Liver (tissue), 9 donors: Measurements from ENCODE around the gene DAPK1. TPM values are rescaled to one million over a fixed set of nuclear protein-coding genes. Genes with fewer than 3 reads are reported as not detected.
A peak's percentile ranks its signal among the peaks of the same experiment; 100 is the strongest.

Experiments
- DNase-seq: peaks from one replicate; pipeline ENCODE4 v3.0.0-alpha.2; 2017; ENCODE audit warnings: low spot score
- H3K27ac ChIP-seq, 2 donors: one replicate each; pipeline ENCODE4 v1.7.0; 2013; ENCODE audit warnings: inconsistent platforms in 2 of 2, low read length in 2 of 2, control low read depth in 1 of 2, low read depth in 1 of 2, mild to moderate bottlenecking in 1 of 2
- H3K27me3 ChIP-seq, 4 donors: one replicate each; pipeline versions ENCODE4 v1.6.1 to v1.7.0; 2013; ENCODE audit warnings: low read length in 3 of 4, inconsistent platforms in 1 of 4, mild to moderate bottlenecking in 1 of 4, moderate library complexity in 1 of 4; ENCODE audit not compliant: control insufficient read depth in 4 of 4, insufficient read depth in 4 of 4
- H3K36me3 ChIP-seq, 4 donors: one replicate each; pipeline versions ENCODE4 v1.6.1 to v1.7.0; 2013; ENCODE audit warnings: low read length in 3 of 4, mild to moderate bottlenecking in 3 of 4, low read depth in 1 of 4, moderate library complexity in 1 of 4; ENCODE audit not compliant: control insufficient read depth in 4 of 4, insufficient read depth in 3 of 4
- H3K4me1 ChIP-seq, 4 donors: one replicate each; pipeline versions ENCODE4 v1.6.1 to v1.7.0; 2013; ENCODE audit warnings: low read length in 3 of 4, mild to moderate bottlenecking in 3 of 4, moderate library complexity in 1 of 4; ENCODE audit not compliant: control insufficient read depth in 4 of 4, insufficient read depth in 4 of 4
- H3K4me3 ChIP-seq, 3 donors: one replicate each; pipeline versions ENCODE4 v1.6.1 to v1.7.0; 2013; ENCODE audit warnings: low read length in 3 of 3, control low read depth in 1 of 3, low read depth in 1 of 3, mild to moderate bottlenecking in 1 of 3
- H3K9ac ChIP-seq, 2 donors: one replicate each; pipeline ENCODE4 v1.7.0; 2013; ENCODE audit warnings: low read length in 2 of 2, mild to moderate bottlenecking in 2 of 2, moderate library complexity in 2 of 2, control low read depth in 1 of 2, low read depth in 1 of 2
- H3K9me3 ChIP-seq, 4 donors: one replicate each; pipeline versions ENCODE4 v1.6.1 to v1.7.0; 2013; ENCODE audit warnings: low read length in 3 of 4; ENCODE audit not compliant: control insufficient read depth in 4 of 4
- EGR1 ChIP-seq, 2 donors: IDR thresholded peaks; 2 replicates each; pipeline ENCODE4 v1.6.1; 2016 to 2018; ENCODE audit warnings: antibody characterized with exemption in 2 of 2, low read depth in 2 of 2
- FOXA1 ChIP-seq: IDR thresholded peaks from 2 replicates; pipeline ENCODE4 v1.6.1; 2016; ENCODE audit warnings: antibody characterized with exemption
- FOXA2 ChIP-seq: IDR thresholded peaks from 2 replicates; pipeline ENCODE4 v1.6.1; 2016; ENCODE audit warnings: antibody characterized with exemption
- GABPA ChIP-seq, 2 donors: IDR thresholded peaks in 1 of 2; conservative IDR thresholded peaks in 1 of 2; 2 replicates each; pipeline ENCODE4 v1.6.1; 2016; ENCODE audit warnings: antibody characterized with exemption in 2 of 2, mild to moderate bottlenecking in 1 of 2, moderate library complexity in 1 of 2
- HNF4A ChIP-seq, 2 donors: conservative IDR thresholded peaks; 2 replicates each; pipeline ENCODE4 v1.6.1; 2016; ENCODE audit warnings: antibody characterized with exemption in 2 of 2, mild to moderate bottlenecking in 2 of 2
- HNF4G ChIP-seq: IDR thresholded peaks from 2 replicates; pipeline ENCODE4 v1.6.1; 2016; ENCODE audit warnings: antibody characterized with exemption
- JUND ChIP-seq, 2 donors: IDR thresholded peaks; 2 replicates each; pipeline ENCODE4 v1.6.1; 2016; ENCODE audit warnings: antibody characterized with exemption in 2 of 2
- NR2F2 ChIP-seq: IDR thresholded peaks from 2 replicates; pipeline ENCODE4 v1.6.1; 2016; ENCODE audit warnings: antibody characterized with exemption
- RAD21 ChIP-seq, 2 donors: IDR thresholded peaks; 2 replicates each; pipeline ENCODE4 v1.6.1; 2016; ENCODE audit warnings: antibody characterized with exemption in 2 of 2, mild to moderate bottlenecking in 2 of 2
- RXRA ChIP-seq, 2 donors: IDR thresholded peaks; 2 replicates each; pipeline ENCODE4 v1.6.1; 2017 to 2018; ENCODE audit warnings: antibody characterized with exemption in 2 of 2, mild to moderate bottlenecking in 1 of 2
- SP1 ChIP-seq: IDR thresholded peaks from 2 replicates; pipeline ENCODE4 v1.6.1; 2018; ENCODE audit warnings: antibody characterized with exemption, mild to moderate bottlenecking
- TAF1 ChIP-seq: conservative IDR thresholded peaks from 2 replicates; pipeline ENCODE4 v1.6.1; 2016; ENCODE audit warnings: antibody characterized with exemption, mild to moderate bottlenecking
- YY1 ChIP-seq: IDR thresholded peaks from 2 replicates; pipeline ENCODE4 v1.6.1; 2016; ENCODE audit warnings: antibody characterized with exemption, mild to moderate bottlenecking
- WGBS: extraction: QIAGEN DNeasy Blood & Tissue Kit; methylation state at CpG from one replicate; pipeline ENCODE4 v1.1.7; 2013; 5-methylcytosine and 5-hydroxymethylcytosine counted together
- polyA plus RNA-seq, 2 donors: library from polyadenylated mRNA; stranded (reverse) in 1 of 2; unstranded in 1 of 2; fragments of 200-250 nt in 1 of 2; fragments of >200 nt in 1 of 2; fragmentation: Nextera tagmentation in 1 of 2; extraction: Ambion mirVana in 1 of 2; gene quantifications; one replicate each; pipeline versions ENCODE4 v1.2.1 to v1.2.3, GENCODE V29; 2013 to 2015
- total RNA-seq, 2 donors: library from RNA; depleted of rRNA; stranded (reverse); fragments of >200 nt; gene quantifications; one replicate each; pipeline ENCODE4 v1.2.3, GENCODE V29; 2014
- TF ChIP-seq, protein P1 (sequence below): fragments of 150-350 bp; IDR thresholded peaks from 2 replicates; pipeline ENCODE4 v1.5.1; 2017; ENCODE audit warnings: improper control_type of control experiment, low read depth, low read length; ENCODE audit not compliant: missing input control
- TF ChIP-seq, protein P2 (sequence below): IDR thresholded peaks from 2 replicates; pipeline ENCODE4 v1.6.1; 2016; ENCODE audit warnings: antibody characterized with exemption
- TF ChIP-seq, protein P3 (sequence below): IDR thresholded peaks from 2 replicates; pipeline ENCODE4 v1.6.1; 2016; ENCODE audit warnings: antibody characterized with exemption
- TF ChIP-seq, protein P4 (sequence below): IDR thresholded peaks from 2 replicates; pipeline ENCODE4 v1.6.1; 2016; ENCODE audit warnings: antibody characterized with exemption
- TF ChIP-seq, protein P5 (sequence below): IDR thresholded peaks from 2 replicates; pipeline ENCODE4 v1.6.1; 2016; ENCODE audit warnings: antibody characterized with exemption, mild to moderate bottlenecking
- donor health status: healthy.
- donor health status: healthy.
- donor health status: healthy.
- donor health status: healthy.
- donor health status: healthy.

Gene DAPK1
- total and polyA plus RNA-seq, 4 donors = 14.0 to 40.8 (median 21.8) TPM

DNA sequence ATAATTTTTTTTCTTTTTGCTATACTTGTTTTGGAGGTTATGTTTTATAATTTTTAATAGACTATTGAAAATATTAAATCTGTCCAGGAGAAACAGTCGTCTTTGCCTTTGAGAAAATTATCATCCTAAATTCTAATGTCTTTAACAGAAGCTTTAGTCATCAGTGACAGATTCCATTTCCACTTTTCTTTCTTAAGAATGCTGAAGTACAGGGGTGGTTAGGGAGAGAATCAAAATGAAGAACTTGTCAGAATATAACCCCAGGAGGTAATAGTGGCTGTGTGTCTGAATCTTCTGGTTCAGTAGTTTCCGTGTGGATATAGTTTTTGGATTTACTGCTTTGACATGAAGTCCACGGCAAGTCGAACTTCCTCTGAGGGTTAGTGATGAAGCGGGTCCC lies 111.8 kb downstream of the DAPK1 start:
- H3K27ac ChIP-seq = no peak overlapping the region
- DNase-seq = no peak
- H3K4me1 ChIP-seq = peaks cover 17 to 54% (median 48%) of the 10 kb centered on the region in 4 donors
- H3K27me3 ChIP-seq = no peaks in the 10 kb centered on the region
- H3K4me3 ChIP-seq = no peak overlapping the region
- H3K36me3 ChIP-seq = peaks cover 3 to 18% (median 12%) of the 10 kb centered on the region in 4 donors
- H3K9me3 ChIP-seq = no peaks in the 10 kb centered on the region
- 93% methylated on average over 5 of the region's 5 CpGs for WGBS
- TF ChIP-seq FOXA2 = no peak
- no peak for TF ChIP-seq NR2F2
- TF ChIP-seq, protein P1, sequence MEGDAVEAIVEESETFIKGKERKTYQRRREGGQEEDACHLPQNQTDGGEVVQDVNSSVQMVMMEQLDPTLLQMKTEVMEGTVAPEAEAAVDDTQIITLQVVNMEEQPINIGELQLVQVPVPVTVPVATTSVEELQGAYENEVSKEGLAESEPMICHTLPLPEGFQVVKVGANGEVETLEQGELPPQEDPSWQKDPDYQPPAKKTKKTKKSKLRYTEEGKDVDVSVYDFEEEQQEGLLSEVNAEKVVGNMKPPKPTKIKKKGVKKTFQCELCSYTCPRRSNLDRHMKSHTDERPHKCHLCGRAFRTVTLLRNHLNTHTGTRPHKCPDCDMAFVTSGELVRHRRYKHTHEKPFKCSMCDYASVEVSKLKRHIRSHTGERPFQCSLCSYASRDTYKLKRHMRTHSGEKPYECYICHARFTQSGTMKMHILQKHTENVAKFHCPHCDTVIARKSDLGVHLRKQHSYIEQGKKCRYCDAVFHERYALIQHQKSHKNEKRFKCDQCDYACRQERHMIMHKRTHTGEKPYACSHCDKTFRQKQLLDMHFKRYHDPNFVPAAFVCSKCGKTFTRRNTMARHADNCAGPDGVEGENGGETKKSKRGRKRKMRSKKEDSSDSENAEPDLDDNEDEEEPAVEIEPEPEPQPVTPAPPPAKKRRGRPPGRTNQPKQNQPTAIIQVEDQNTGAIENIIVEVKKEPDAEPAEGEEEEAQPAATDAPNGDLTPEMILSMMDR = no peak
- no peak for TF ChIP-seq HNF4G
- no peak for TF ChIP-seq GABPA (IDR thresholded peaks at IDR 0.05 in 1 of 2, conservative IDR thresholded peaks at IDR 0.05 in 1 of 2)
- TF ChIP-seq HNF4A (conservative IDR thresholded peaks at IDR 0.05) = no peak
- TF ChIP-seq, protein P2, sequence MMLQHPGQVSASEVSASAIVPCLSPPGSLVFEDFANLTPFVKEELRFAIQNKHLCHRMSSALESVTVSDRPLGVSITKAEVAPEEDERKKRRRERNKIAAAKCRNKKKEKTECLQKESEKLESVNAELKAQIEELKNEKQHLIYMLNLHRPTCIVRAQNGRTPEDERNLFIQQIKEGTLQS = no peak
- no peak for TF ChIP-seq RXRA (IDR thresholded peaks at IDR 0.05)
- TF ChIP-seq, protein P3, sequence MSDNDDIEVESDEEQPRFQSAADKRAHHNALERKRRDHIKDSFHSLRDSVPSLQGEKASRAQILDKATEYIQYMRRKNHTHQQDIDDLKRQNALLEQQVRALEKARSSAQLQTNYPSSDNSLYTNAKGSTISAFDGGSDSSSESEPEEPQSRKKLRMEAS = no peak
- no peak for TF ChIP-seq SP1
- no peak overlapping the region for H3K9ac ChIP-seq

DNA sequence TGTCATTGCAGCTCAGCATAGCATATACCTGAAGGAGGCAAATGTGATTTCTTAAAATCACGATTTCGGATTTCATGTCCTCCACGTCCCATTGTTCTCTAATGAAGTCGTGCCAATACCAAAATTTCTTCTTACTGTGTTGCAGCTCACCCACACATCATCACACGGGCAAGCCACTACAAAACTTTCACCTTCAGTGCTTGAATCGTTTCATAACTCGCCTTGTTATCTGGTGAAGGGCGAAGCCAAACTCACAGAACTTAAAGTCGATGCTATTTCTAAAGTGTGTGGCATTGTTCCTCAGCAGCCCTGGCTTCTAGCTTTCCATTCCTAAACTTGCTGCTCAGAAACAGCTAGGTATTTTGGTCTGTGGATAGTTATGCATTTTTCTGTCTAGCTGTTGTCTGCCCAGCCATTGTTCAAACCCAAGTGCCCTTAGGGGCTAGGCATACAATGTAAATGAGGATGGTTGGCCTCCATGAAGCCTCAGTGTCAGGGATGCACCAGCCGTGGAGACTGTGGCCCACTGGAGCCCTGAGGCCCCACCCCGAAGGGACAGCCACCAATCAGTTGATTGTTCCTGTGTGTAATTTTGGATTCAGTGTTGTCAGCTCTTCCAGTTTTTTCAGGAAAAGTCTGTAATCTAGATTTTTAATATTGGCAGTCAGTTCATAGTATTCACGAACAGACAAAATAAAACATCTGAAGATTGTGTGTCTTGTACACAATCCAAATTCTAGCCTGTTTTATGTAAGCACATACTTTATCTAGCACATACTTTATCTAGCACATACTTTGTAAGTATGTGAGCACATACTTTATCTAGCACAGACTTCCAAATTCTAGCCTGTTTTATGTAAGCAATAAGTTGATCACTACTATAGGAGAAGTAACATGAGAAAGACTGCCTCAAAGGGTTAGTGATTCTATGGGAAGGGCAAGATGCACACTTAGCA lies 112.8 kb downstream of the DAPK1 start:
- Histone ChIP-seq H3K9ac (no peak overlapping the region), H3K4me3 (no peak overlapping the region), H3K36me3 (peaks cover 0 to 14% (median 8%) of the 10 kb centered on the region in 4 donors), H3K9me3 (no peaks in the 10 kb centered on the region), H3K27ac (peak overlapping the region; percentile 5 to 39), H3K27me3 (no peaks in the 10 kb centered on the region), H3K4me1 (peaks cover 19 to 64% (median 56%) of the 10 kb centered on the region in 4 donors)
- DNase-seq = no peak
- TF ChIP-seq TAF1 (no peak), GABPA (IDR thresholded peaks at IDR 0.05 in 1 of 2, conservative IDR thresholded peaks at IDR 0.05 in 1 of 2) (no peak), JUND (IDR thresholded peaks at IDR 0.05) (no peak), RAD21 (IDR thresholded peaks at IDR 0.05) (no peak), EGR1 (IDR thresholded peaks at IDR 0.05; ENCODE audit: low read depth in 2 of 2) (no peak), HNF4G (no peak), FOXA1 (no peak), YY1 (no peak), RXRA (IDR thresholded peaks at IDR 0.05) (no peak), FOXA2 (no peak), SP1 (no peak)
- TF ChIP-seq, protein P1 = no peak
- TF ChIP-seq, protein P4, sequence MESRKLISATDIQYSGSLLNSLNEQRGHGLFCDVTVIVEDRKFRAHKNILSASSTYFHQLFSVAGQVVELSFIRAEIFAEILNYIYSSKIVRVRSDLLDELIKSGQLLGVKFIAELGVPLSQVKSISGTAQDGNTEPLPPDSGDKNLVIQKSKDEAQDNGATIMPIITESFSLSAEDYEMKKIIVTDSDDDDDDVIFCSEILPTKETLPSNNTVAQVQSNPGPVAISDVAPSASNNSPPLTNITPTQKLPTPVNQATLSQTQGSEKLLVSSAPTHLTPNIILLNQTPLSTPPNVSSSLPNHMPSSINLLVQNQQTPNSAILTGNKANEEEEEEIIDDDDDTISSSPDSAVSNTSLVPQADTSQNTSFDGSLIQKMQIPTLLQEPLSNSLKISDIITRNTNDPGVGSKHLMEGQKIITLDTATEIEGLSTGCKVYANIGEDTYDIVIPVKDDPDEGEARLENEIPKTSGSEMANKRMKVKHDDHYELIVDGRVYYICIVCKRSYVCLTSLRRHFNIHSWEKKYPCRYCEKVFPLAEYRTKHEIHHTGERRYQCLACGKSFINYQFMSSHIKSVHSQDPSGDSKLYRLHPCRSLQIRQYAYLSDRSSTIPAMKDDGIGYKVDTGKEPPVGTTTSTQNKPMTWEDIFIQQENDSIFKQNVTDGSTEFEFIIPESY = no peak
- TF ChIP-seq, protein P3 = no peak
- TF ChIP-seq, protein P5, sequence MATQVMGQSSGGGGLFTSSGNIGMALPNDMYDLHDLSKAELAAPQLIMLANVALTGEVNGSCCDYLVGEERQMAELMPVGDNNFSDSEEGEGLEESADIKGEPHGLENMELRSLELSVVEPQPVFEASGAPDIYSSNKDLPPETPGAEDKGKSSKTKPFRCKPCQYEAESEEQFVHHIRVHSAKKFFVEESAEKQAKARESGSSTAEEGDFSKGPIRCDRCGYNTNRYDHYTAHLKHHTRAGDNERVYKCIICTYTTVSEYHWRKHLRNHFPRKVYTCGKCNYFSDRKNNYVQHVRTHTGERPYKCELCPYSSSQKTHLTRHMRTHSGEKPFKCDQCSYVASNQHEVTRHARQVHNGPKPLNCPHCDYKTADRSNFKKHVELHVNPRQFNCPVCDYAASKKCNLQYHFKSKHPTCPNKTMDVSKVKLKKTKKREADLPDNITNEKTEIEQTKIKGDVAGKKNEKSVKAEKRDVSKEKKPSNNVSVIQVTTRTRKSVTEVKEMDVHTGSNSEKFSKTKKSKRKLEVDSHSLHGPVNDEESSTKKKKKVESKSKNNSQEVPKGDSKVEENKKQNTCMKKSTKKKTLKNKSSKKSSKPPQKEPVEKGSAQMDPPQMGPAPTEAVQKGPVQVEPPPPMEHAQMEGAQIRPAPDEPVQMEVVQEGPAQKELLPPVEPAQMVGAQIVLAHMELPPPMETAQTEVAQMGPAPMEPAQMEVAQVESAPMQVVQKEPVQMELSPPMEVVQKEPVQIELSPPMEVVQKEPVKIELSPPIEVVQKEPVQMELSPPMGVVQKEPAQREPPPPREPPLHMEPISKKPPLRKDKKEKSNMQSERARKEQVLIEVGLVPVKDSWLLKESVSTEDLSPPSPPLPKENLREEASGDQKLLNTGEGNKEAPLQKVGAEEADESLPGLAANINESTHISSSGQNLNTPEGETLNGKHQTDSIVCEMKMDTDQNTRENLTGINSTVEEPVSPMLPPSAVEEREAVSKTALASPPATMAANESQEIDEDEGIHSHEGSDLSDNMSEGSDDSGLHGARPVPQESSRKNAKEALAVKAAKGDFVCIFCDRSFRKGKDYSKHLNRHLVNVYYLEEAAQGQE = no peak
- TF ChIP-seq, protein P2 = no peak
- WGBS = 61% methylated on average over 12 of the region's 12 CpGs
